Measurements from ENCODE around the gene CDC42BPG.

Gene CDC42BPG

DNA sequence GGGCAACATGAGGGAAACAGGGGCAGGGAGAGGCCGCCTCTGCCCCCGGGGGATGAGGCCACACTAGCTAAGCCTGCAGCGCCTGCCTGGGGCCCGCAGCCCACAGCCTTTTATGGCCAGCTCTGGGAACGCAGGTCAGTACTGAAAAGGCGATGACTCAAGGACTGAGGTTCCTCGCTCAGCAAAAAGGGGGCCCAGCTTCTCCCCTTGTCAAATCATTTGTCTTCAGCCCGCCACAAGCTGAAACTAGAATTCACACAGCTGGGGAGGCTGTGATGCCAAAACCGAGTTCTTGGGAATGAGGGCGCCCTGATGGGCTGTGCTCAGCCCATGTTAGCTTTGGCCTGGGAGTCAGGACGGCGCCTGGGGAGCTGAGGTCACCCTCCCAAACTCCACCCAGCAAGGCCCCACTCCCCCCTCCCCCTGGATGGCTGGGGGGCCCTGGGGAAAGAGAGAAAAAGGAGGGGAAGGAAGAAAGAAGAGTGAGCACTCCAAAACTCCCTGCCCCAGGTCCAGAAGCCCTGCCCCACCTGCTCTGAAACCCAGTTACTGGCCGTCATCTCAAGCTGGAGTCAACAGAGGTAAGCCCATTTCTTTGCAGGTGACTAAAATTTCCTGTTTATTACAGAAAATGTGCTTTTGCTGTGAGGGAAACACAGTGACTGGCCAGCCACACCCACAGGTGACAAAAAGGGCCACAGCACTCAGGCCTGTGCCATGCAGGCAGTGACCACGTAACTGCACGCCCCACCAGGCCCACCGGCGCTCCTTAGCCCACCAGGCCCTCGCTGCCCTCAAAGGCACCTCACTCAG, 20.2 kb upstream of the CDC42BPG start:
- DNase-seq, result no peak

DNA sequence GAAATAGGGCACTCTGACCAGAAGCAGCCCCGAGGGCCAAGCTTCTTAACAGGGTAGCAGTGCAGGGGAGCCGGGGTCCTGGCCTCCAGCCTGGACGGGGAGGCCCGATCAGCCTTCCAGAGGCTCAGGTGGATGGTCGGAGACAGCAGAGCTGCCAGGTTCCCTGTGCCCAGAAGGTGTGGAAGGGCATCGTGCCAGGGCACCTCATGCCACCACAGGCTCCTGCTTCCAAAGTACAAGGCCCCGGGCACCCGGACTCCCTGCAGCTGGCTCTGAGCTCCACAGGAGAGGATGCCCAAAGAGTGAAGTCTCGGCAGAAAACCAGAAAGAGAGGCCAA, 19.7 kb upstream of the CDC42BPG start:
- no peak for DNase-seq

DNA sequence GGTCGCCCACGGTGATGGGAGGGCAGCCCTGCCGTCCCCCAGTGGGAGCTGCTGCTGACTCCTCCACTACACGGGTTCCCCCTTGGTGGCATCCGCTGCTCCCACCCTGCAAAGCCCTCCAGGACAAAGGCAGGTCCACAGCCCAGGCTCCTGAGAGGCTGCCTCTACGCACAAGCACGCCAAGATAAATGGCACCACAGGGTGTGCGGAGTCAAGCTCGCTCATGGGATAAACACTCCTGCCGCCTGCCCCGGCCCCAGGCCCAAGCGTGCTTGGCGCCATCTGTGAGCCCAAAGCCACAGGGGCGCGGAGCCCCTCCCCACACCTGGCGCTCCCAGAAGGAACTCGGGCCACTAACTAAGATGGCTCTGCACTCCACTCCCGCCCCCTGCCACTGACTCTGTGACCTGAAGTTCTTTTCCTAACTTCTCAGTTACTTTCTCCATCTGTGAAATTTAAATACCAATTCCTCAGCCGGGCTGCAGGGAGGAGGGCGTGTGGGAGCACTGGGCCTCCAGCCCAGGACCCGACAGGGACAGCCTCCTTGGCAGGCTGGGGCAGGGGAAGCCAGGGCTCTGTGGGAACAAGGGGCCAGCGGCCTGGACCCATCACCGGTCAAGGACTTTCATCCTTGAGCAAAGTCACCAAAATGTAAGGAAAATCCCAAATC, 19.1 kb upstream of the CDC42BPG start:
- DNase-seq, result no peak

DNA sequence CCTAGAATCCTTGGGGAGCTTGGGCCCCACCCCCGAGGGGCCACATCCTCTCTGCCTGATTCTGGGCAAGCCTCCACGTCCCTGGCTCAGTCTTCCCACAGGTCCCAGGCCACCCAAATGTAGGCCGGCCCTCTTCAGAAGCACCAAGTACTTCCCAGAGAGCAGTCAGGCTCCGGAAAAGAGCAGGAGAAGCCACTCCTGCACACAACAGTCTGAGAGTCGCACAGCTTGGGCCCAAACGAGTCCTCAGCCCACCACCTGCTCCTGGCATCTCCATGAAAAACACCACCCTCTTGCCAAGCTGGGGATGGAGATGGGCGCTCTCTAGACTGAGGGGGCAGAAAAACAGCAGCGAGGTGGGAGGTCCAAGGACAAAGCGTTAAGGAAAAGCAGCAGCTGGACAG, 18.5 kb upstream of the CDC42BPG start:
- no peak for DNase-seq

DNA sequence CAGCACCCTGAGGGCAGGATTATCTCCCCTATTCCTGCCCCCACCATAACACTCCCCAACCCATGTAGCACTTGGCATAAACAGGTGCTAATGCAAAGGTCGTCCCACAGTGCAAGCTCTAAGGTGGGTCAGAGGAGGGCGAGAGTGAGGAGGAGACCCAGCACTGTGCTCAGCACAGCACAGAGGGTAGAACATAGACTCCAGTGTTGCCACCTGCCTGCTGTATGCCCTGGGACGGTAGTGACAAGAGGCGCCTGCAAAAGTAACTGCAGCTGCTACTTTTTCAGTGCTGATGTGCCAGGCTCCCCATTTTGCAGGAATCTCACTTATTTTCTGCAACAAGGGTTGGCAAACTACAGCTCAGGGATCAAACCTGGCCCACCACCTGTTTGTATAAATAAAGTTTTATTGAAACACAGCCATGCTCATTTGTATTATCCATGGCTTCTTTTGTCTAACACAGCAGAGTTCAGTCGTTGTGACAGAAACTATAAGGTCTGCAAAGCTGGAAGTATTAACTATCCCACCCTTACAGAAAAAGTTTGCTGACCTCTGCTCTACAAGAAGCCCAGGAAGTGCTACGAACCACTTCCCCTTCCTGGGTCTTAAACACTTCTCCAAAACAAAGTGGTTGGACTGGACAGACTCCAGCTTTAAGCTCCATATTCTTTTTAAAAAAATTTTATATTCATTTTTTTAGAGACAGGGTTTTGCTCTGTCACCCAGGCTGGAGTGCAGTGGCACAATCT, 16.9 kb upstream of the CDC42BPG start:
- no peak for DNase-seq

DNA sequence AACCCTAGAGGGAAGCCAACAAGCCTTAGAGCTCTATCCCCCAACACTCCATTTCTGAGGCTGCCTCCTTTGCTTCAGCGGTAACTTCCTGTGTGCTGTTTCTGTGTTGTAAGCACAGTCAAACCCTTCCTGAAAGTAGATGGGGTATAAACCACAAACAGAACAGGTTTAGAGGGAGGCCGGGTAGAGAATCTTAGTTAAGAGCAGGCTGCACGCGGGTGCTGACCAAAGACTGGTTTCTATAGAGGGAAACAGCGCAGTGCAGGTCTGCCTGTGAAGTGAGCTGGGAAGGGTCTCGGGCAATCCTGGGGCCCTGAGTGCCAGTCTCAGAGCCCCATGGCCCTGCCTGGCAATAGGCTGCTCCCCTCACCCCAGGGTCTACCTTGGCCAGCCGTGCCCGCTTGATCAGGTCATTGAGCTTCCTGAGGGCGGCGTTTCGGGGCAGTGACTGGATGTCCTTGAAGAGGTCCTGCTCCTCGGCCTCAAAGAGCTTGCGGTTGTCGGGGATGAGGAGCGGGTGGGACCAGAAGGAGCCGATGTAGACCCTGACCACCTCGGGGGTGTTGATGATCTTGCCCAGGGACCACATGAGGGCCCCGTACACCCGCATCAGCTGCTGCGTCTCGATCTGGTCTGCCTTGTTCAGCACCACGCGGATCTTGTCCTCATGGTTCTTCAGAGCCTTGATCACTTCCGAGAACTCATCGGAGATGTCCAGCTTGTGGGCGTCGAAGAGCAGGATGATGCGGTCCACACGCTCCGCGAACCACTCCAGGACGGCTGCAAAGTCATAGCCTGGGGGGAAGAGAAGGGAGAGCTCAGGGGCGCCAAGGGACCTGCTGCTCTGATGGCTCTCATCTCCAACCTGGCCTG, 15.3 kb upstream of the CDC42BPG start:
- DNase-seq, result no peak

DNA sequence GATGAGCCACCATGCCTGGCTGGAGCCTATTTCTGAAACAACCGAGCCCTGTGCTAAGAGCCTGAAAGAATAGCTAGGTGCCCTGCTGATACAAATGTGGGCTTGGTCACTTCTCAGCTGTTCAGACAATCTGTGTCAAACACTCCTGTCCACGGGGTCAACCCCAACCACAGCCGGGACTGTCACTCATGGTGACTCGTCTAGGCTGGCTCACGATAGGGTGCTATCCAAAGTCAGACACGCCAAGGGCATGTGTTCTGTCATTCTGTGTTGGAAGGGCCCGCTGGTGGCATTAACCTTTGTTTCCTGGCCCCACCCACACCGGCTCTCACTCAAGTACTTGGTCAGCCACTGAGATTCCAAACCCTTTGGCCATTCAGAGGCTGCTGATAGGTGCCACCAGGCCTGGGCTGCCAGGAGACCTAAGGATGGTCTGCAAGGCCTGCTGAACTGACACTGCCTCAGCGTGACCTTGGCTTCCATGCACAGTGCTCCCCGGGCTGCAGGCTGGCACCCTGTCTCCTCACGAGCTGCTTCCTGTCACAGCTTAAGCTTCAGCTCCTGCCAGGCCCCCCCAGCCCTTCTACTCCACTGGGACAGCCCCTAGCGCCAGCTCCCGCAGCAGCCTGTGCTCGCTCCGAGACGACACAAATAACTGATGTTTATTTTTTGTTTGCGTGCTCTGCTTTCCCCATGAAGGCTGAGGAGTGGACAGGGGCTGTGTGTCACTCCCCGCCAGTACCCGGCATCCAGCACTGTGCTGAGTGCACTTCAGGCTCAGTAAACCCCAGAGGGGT, 14.2 kb upstream of the CDC42BPG start:
- no peak for DNase-seq

DNA sequence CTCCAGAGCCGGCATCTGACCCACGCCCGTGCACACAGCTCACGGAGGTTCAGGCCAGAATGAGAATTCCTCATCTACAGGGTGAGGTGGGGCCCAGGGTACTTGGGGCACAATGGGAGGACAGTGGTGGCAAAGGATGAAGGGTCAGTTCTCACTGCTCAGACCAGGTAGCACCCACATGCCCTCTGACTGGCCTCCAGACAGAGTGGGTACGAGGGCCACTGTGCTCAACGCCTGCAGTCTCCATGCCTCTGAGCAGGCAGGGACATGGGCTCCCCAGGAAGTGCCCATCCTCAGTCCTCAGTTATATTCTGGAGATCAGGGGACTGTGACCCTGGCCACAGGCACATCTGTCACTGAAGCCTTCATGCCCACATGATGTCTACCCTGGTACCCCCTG, 13.0 kb upstream of the CDC42BPG start:
- DNase-seq, result no peak

DNA sequence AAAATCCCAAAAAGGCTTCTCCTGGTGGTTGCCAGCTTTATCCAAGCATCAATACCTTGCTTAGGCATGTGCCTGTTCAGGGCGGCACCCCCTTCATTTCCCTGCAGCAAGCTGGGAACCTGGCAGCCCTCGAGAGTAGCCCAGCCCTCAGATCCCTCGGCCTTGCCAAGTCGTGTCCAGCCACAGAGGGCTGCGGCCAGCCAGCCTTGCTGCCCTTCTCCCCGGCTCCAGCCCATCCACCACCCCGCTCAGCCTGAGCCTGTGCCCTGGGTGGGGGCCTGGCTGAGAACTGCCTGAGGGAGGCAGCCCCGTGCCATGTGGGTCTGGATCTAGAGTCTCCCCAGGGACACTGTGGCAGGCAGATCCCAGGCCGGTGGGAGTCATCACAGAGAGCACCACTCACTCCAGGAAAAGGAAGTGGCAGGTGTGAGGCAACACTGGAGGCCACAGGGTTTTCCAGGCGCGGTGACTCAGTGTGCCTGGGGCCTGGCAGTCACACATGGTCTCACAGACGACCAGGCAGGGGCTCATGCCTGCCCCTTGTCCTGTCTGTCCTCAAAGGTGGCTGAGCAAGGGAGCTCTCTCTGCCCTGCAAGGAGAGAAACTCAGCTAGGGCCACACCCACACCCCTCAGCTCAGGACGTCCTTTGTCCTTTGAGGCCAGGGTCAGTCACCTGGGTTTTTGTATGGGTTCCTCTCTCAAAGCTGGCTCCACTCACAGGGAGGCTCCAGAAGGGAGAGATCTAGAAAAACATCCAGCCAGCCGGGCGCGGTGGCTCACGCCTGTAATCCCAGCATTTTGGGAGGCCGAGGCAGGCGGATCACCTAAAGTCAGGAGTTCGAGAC, 12.2 kb upstream of the CDC42BPG start:
- no peak for DNase-seq

DNA sequence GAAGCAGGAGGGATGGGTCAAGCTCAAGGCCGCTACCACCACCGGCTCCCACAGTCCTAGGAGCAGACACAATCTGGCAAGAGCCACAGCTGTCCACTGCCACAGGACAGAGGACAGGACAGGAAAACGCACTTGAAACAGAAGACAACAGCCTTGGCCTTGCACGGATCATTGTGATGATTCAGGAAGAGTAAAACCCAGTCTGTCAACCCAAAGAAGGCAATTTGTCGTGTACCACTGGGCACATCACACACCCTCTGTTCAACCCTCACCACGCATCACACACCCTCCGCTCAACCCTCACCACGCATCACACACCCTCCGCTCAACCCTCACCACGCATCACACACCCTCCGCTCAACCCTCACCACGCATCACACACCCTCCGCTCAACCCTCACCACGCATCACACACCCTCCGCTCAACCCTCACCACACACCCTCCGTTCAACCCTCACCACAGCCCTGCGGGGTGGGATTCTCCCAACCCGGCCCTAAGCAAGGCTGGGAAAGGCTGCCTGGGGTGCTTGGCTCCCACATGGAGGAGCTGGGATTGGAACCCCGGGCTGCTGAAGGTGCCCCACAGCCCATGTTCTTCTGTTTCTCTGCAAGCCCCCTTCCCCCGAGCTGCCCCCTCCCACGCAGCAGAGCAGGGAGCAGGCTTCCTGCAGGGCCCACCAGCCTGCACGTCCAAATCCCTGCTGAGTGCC, 11.3 kb upstream of the CDC42BPG start:
- DNase-seq, result no peak

DNA sequence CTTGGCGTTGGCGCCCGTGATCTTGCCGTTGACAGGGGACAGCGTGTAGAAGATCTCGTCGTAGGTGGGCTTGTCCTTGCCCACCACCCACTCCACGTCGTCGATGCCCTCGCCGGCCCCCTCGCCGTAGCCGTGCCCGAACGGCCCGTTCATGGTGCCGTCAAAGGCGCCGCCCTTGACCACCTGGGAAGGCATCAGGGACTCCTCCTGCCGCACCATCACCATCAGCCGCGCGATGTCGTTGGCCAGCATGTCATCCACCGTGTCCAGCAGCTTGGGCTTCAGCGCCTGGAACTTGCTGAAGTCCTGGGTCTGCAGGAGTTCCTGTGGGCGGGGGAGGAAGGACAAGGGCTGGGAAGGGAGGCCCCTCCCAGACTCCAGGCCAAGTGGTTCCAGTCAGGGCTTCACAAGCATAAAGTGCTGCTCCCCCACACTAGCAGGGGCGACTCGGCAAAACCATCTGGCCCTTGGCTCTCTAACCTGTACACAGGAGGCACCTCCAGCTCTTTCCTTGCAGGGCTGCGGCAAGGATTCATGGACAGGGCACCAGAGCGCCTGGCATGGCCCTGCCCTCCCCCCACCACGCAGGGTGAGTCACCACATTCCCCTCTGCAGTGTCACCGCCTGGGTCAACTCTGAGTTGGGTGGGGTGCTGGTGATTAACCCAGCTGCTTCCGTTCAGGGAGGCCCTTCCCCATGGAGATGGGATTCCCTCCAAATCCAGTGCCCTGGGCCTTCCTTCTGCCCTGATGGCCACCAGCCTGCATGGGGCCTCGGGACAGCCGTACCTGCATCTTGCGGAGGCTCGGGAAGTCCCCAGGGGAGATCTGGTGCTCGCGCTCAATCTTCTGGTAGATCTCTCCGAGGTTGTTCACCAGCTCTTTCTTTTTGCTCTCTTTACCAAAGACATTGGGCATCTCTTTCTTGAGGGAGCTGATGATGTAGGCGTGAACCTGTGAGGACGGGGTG, 10.4 kb upstream of the CDC42BPG start:
- DNase-seq, result no peak

DNA sequence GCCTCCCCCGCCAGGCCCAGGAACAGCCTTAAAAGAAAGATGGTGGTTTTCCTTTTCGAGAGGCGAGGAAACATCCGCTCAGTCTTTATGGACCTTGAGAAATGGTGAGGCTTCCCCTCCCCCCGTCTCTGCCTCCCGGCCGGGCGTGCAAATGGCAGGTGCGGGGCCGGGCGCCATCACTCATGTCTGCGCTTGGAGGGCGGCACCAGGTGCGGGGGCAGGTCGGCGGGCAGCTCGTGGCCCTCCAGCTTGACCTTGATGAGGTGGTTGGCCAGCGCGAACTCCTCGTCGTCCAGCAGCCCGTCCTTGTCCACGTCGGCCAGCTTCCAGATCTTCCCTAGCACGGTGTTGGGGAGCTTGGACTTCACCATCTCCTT, 9.7 kb upstream of the CDC42BPG start:
- DNase-seq, result no peak

DNA sequence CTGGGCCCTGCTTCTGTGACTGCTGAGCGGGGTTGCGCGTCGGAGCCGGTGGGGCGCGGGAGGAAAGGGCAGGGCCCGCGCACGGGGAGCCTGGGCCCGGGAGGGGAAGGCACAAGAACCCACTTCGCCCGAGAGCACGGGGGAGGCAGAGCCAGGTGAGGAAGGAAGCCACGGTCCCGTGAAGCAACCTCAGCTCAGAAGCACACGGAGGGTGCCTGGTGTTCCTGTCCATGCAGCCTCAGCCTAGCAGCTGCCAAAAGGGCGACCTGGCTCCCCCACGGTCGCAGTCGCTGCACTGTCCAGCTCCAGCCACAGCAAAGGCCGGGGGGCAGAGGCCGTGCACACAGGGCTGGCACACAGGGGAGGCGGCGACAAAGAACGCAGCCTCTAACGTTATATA, 9.3 kb upstream of the CDC42BPG start:
- no peak for DNase-seq

DNA sequence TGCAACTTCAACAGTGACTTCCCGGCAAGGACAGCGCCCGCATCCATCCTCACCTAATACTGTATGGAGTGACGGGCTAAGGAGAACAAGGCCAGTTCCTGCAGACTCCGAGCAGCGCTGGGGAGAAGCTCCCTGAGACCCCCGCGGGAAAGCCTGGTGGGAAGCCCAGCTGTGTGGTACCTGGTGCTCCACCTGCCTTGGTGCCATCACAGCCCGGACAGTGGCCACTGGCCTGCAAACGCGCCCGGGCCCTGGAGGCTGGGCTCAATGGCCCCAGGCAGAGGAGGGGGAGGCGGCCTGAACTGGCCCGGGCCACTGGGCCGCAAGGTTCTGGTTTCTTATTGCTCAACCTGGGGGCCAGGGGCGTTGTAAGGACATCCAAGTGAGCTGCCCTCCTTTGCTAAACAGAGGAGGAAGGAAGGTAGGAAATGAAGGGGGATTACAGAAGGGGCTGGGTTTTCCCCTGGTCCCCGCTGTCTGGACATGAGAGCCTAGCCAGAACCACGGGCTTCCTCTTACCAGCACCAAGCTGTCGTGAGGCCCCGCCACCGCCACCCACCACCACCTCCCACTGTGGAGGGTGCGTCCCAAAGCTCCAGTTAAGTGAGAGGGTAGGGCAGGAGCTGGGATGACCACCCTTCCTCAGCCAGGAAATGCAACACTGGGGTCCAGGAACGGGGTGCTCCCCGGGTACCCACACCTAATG, 8.5 kb upstream of the CDC42BPG start:
- no peak for DNase-seq

DNA sequence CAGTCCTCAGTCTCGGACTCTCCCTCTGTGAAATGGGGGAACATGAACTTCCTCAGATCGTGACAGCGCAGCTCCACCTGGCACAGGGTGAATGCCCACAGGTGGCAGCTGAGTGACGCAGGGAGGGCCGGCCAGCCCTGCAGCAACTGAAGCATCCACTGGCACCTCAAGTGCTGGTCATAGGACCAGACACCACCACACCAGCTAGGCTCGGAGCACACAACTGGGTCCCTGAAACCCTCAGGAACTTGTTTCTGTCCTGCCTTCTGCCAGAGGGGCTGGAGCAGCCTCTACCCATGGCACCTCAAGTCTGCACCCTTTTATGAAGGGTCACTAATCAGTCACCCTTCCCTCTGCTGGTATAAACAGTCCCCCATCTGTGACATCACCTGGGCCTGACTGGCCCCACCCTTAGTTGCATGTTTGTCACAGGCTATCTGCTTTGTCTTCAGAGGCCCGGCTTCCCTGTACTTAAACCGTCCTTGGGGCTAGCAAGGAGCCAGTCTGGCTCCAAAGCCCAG, 7.4 kb upstream of the CDC42BPG start:
- DNase-seq, result no peak

DNA sequence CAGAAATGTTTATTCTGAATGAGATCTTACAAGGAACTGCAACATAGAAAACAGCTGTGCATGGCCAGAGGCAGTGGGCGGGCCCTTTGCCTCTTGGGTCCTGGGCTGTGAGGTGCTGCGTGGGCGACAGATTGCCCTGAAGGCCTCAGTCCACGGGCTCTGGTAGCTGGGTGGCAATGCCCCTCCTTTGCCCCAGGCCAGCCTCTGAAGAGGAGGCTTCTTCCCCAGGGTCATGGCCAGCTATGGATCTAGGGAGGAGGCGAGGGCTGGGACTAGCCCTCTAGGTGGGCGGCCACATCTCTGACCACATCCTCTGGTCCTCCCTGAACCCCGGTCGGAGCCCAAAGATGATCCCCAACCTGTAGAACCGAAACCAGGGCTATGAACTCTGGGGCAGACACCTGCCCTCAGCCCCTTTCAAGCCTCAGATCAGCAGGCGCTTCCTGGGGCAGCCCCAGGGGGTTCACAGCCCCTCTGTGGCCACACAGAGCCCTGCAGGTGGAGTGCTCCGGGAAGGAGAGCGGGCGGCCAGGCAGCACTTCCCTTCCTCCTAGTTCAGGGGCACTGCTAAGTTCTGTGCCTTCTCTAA, 6.6 kb upstream of the CDC42BPG start:
- no peak for DNase-seq

DNA sequence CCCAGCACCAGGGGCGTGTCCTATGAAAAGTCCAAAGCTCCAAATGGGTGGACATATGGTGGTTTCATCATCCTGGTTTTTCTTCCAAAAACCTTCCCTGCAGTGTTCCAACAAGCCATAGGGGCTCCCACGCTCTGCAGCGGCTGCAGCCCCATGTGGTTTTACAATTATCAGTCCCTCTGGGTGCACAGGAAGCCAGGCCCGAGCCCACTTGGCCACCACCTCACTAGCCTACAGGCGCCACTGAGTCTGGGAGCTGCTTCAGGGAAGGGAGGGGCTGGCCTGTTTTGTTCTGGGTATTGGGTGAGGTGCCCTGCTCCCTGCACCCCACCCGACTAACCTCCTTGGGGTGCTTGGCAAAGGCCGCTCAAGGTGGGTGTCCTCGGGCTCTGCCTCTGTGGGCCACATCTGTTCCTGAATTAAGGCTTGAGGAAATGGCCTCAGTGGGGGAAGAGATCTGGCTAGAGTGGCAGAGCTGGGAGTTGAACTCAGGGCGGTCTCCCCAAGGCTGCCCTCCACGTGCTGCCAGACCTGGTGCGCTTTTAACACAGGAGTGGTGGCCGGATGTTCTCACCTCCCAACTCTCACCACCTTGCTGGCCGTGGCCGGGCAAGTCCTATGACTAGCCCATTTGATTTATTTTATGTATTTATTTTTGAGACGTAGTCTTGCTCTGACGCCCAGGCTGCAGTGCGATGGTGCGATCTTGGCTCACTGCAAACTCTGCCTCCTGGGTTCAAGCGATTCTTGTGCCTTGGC, 5.3 kb upstream of the CDC42BPG start:
- DNase-seq, result no peak
